ENCODE results near the gene ZNF414.

ZNF414 gene

GRCh38 chr19:8489561-8490394 lies 24.2 kb downstream of the ZNF414 start:
- no peak for DNase-seq

- no peak for DNase-seq
These were observed 25.6 kb downstream of the ZNF414 start for GRCh38 chr19:8488365-8488764.

DNA sequence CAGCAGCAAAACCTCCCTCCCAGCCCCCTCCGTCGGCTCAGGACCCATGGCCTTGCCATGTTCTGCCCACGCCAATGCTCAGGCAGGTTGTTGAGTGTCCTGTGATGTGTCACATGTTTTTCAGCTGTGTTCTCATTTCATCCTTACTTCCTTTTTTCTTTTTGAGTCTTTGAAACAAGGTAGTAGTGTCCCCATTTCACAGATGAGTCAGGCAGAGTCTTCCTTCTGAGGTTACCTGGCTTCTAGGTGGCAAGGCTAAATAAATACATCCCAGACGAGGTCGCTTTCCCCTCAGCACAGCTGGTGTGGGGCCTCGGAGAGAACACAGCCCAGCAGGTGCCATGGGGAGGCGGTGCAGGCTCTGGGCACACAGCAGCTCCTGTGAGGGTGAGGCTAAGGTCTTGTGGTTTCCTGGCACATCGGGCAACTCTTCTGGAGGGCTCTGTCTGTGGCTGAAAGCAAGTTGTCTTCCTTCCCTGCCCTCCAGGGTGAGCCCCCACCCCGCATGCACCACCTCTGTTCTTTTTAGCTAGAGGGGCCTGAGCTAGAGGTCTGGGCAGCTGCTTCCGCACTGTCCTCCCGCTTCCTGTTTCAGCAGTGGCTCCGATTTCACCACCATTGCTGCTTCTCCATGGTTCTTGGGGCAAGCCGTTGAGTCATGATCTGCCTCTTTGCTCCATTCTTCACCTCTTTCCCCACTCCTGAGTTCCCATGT lies 26.7 kb downstream of the ZNF414 start:
- DNase-seq, result peak; percentile 56 to 97

GRCh38 chr19:8486661-8487136 lies 27.3 kb downstream of the ZNF414 start:
- DNase-seq, result no peak

GRCh38 chr19:8485561-8486371 lies 28.2 kb downstream of the ZNF414 start:
- DNase-seq, result no peak

DNA sequence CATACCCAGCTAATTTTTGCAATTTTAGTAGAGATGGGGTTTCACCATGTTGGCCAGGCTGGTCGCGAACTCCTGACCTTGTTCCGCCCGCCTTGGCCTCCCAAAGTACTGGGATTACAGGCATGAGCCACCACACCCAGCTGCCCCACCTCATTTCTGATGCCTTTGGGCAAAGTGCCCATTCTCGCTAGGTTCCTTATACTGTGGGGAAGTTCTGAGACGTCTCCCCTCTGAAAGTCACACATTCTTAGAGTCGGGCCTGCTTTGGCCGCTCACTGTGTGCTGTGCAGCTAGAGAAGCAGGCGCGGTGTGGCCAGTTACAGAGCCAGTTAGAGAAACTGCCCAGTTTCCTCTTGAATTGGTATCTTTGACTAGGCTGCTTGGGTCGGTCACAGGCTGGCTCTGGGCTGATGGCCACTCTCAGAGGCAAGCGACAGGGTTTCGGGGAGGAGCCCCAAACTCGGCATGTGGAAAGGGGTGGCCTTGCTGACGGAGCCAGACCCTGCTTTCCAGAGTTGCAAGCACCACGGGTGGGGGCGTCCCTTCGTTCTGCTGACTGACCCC lies 29.6 kb downstream of the ZNF414 start:
- peak in 1 of 2 donors; percentile 21 for DNase-seq

DNA sequence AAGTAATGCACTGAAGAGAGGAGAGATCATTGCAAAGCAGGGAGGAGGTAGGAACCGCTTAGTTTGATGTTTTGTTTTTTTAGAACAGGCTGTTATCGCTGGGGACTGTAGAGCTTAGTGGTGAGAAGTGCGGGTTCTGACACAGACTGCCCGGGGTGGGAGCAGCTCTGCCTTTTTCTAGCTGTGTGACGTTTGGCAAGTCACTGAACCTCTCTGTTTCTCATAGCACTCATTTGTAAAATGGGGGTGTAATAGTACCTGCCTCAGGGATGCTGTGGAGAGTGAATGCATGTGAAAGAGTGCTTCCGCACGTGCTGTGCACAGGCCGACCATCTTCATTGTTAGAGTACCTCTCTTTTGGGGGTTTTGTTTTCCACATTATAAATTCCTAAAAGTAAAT lies 30.8 kb downstream of the ZNF414 start:
- no peak for DNase-seq

DNA sequence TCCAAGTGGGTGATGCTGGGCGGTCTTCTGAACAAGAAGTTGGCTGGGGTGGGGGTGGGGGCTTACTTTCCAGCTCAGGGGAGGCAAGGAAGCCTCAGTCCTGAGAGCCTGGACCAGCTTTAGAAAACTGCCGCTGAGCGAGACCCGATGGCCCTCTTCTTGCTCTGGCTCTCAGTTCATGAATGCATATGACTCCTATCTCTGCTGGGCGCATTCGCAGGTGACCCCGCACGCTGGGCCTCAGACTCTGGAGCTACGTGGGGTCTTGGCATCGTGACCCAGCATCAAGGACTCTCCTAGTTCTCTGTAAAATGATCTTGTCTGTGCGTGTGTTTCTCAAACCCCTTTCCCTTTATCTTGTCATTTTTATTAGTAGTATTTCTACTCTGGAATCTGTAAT lies 31.3 kb downstream of the ZNF414 start:
- DNase-seq, result no peak

GRCh38 chr19:8481616-8482015 lies 32.4 kb downstream of the ZNF414 start:
- no peak for DNase-seq

GRCh38 chr19:8481201-8481600 lies 32.8 kb downstream of the ZNF414 start:
- DNase-seq, result no peak

- DNase-seq, result no peak
These were observed 35.4 kb downstream of the ZNF414 start for GRCh38 chr19:8478598-8478997.

DNA sequence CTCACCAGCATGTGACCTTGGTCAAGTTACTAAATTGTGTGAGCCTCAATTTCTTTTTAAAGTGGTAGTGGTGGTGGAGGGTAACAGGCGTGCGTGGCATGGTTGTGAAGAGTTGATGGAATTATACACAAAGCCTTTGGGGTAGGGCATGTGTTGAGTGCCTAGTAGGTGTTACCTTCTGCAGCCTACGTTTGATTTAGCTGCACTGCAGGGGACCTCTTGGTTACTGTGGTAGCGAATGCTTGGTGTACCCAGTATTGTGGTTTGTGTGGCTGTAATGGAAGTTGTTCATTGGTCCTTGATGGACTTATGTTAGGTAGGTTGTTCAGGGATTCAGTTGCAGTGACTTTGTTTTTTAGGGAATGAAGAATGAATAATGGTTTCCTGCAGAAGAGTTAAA lies 36.1 kb downstream of the ZNF414 start:
- no peak for DNase-seq

GRCh38 chr19:8476524-8476923 lies 37.4 kb downstream of the ZNF414 start:
- no peak for DNase-seq

- no peak for DNase-seq
These were observed 39.0 kb downstream of the ZNF414 start for GRCh38 chr19:8475005-8475404.

GRCh38 chr19:8473648-8474476 lies 40.1 kb downstream of the ZNF414 start:
- DNase-seq, result no peak

- DNase-seq, result no peak
These were observed 44.2 kb downstream of the ZNF414 start for GRCh38 chr19:8469613-8470368.

- DNase-seq, result no peak
These were observed 45.1 kb downstream of the ZNF414 start for GRCh38 chr19:8468761-8469373.

GRCh38 chr19:8468124-8468523 lies 45.8 kb downstream of the ZNF414 start:
- no peak for DNase-seq

DNA sequence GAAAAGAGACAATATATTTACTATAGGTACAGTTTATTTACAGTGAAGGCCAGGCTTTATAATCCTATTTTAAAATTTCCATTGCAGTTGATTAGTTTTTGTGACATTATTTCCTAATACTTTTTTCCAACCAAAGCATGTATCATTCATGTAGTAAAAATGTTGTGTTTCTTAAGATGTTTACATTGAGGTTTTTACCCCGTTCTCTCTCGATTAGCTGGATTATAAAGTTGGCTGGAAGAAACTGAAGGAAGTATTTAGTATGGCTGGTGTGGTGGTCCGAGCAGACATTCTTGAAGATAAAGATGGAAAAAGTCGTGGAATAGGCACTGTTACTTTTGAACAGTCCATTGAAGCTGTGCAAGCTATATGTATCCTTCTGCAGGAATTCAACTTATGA lies 47.9 kb downstream of the ZNF414 start:
- DNase-seq, result no peak

- no peak for DNase-seq
These were observed 50.6 kb downstream of the ZNF414 start for GRCh38 chr19:8463365-8463764.

GRCh38 chr19:8462571-8462970 lies 51.4 kb downstream of the ZNF414 start:
- DNase-seq, result no peak
